Heart right ventricle (tissue), 16 donors: ENCODE data around the gene TAF1C. TPM values are rescaled to one million over a fixed set of nuclear protein-coding genes. Genes with fewer than 3 reads are reported as not detected.

ENCODE experiments used
- ATAC-seq, 8 donors: fragments of 200-7000 bp; cut with Tn5 transposase; one replicate each; pipeline ENCODE4 v1.9.1; 2020; ENCODE audit warnings: mild to moderate bottlenecking in 8 of 8, moderate library complexity in 8 of 8, moderate number of reproducible peaks in 1 of 8
- DNase-seq, 2 donors: peaks; one replicate each; pipeline ENCODE4 v3.0.0-alpha.2; 2020
- H3K27ac ChIP-seq, 10 donors: fragments of 200-600 bp; sonication (generic) in 2 of 10; one replicate each; pipeline versions ENCODE4 v1.5.0 to v1.8.0; 2020 to 2022; ENCODE audit warnings: mild to moderate bottlenecking in 3 of 10
- H3K27me3 ChIP-seq, 7 donors: fragments of 200-600 bp; one replicate each; pipeline ENCODE4 v1.8.0; 2021 to 2022; ENCODE audit warnings: mild to moderate bottlenecking in 2 of 7
- H3K36me3 ChIP-seq, 9 donors: fragments of 200-600 bp; sonication (generic) in 1 of 9; one replicate each; pipeline versions ENCODE4 v1.5.0 to v1.8.0; 2020 to 2022; ENCODE audit warnings: mild to moderate bottlenecking in 2 of 9
- H3K4me1 ChIP-seq, 9 donors: fragments of 200-600 bp; sonication (generic) in 1 of 9; one replicate each; pipeline versions ENCODE4 v1.5.0 to v1.8.0; 2020 to 2022; ENCODE audit warnings: mild to moderate bottlenecking in 4 of 9
- H3K4me3 ChIP-seq, 10 donors: fragments of 200-600 bp; sonication (generic) in 2 of 10; one replicate each; pipeline versions ENCODE4 v1.5.0 to v1.8.0; 2020 to 2022; ENCODE audit warnings: mild to moderate bottlenecking in 7 of 10, moderate library complexity in 2 of 10
- H3K9me3 ChIP-seq, 11 donors: fragments of 200-600 bp in 10 of 11; sonication (generic) in 2 of 11; one replicate each; pipeline versions ENCODE4 v1.5.0 to v1.8.0; 2013 to 2022; ENCODE audit warnings: mild to moderate bottlenecking in 2 of 11, control low read depth in 1 of 11, moderate library complexity in 1 of 11
- CTCF ChIP-seq, 9 donors: fragments of 200-600 bp; sonication (generic) in 2 of 9; IDR thresholded peaks; one replicate each; pipeline versions ENCODE4 v1.5.0 to v1.8.0; 2021 to 2022; ENCODE audit warnings: antibody characterized with exemption in 9 of 9, mild to moderate bottlenecking in 5 of 9, moderate library complexity in 1 of 9
- WGBS, 2 donors: extraction: QIAGEN DNeasy Blood & Tissue Kit; methylation state at CpG; one replicate each; pipeline ENCODE4 v1.1.7; 2013; ENCODE audit warnings: inconsistent platforms in 1 of 2; 5-methylcytosine and 5-hydroxymethylcytosine counted together
- intact Hi-C, 10 donors: fragments of 100-400 bp; cut with DNase I; formaldehyde crosslinking; loops; one replicate each; pipeline versions ENCODE4 v1.11.1 to v1.14.2; 2022
- polyA plus RNA-seq, 2 donors: library from polyadenylated mRNA; stranded (reverse); fragments of 200-250 nt; gene quantifications; one replicate each; pipeline ENCODE4 v1.2.3, GENCODE V29; 2013
- total RNA-seq, 10 donors: library from RNA; stranded (reverse); fragmentation: NEBNext Ultra II Directional in 3 of 10; extraction: Animal tissue kit (Norgen Biotek cat#: 25700) in 3 of 10; gene quantifications; one replicate each; pipeline versions ENCODE4 v1.2.1 to v1.2.4, GENCODE V29; 2021 to 2023
- donor health status: Arrhythmogenic right ventricular cardiomyopathy.
- donor health status: ischemic (EF 13 %, LVEDD 7.1; RV severe dilation, severe dysfunction).
- donor health status: healthy with polysubstance abuse.
- donor health status: DM: no; HTN: yes; CAD: no.
- donor health status: DM: no; HTN: no; CAD: no.
- donor health status: ischemic (EF 25% LVEDD 6.9; RV normal size, moderate dysfunction).
- donor health status: ischemic (EF 25% LVEDD 5.7; RV mildly dilated, moderate dysfunction).
- donor health status: healthy.
- donor health status: DM: yes; HTN: yes; CAD: no.
- donor health status: Ischemic cardiomyopathy.
- donor health status: ischemic (EF 35%, LVEDD 5.7; RV mildly dilated, moderate dysfunction).
- donor health status: nonischemic (EF 11% LVEDD 7.7; RV severe dilation, severe dysfunction).
- donor health status: DM: yes; HTN: yes; CAD: no.
- donor health status: PGD.
- donor health status: ischemic (EF 29% LVEDD 5.4; RV normal size, mild dysfunction).
- donor health status: nonischemic (EF 23%, LVEDD 6.1; RV moderate dilation, normal function).

TAF1C gene
- total and polyA plus RNA-seq, 12 donors: 14.2 to 76.7 (median 21.6) TPM

GRCh38 chr16:84161037-84161436 is 25.8 kb downstream of the TAF1C start:
- peak in 1 of 8 donors; percentile 38 for ATAC-seq

GRCh38 chr16:84159800-84160199 is 27.1 kb downstream of the TAF1C start:
- H3K36me3 ChIP-seq: no peaks in the 10 kb centered on the region
- no peaks in the 10 kb centered on the region for H3K4me1 ChIP-seq
- intact Hi-C loops: no loop called here
- no peak overlapping the region for H3K4me3 ChIP-seq
- no peak overlapping the region for H3K27ac ChIP-seq
- no peak for ATAC-seq
- no peaks in the 10 kb centered on the region for H3K9me3 ChIP-seq
- no peak for DNase-seq
- no peak for TF ChIP-seq CTCF (IDR thresholded peaks at IDR 0.05)
- WGBS, 2 donors: 59 to 69% methylated on average over 1 of the region's 1 CpG
- H3K27me3 ChIP-seq: peaks cover 0 to 40% (median 7%) of the 10 kb centered on the region in 7 donors

More at GRCh38 chr16:84161037-84161436, 25.8 kb downstream of the TAF1C start:
- Histone ChIP-seq H3K9me3 (no peaks in the 10 kb centered on the region), H3K27me3 (peaks cover 0 to 40% (median 7%) of the 10 kb centered on the region in 7 donors), H3K4me1 (no peaks in the 10 kb centered on the region), H3K4me3 (no peak overlapping the region), H3K36me3 (no peaks in the 10 kb centered on the region), H3K27ac (no peak overlapping the region)
- intact Hi-C loops: no loop called here
- no peak for DNase-seq
- TF ChIP-seq CTCF (IDR thresholded peaks at IDR 0.05): no peak
- WGBS, 2 donors: 81 to 87% methylated on average over 10 of the region's 10 CpGs

DNA sequence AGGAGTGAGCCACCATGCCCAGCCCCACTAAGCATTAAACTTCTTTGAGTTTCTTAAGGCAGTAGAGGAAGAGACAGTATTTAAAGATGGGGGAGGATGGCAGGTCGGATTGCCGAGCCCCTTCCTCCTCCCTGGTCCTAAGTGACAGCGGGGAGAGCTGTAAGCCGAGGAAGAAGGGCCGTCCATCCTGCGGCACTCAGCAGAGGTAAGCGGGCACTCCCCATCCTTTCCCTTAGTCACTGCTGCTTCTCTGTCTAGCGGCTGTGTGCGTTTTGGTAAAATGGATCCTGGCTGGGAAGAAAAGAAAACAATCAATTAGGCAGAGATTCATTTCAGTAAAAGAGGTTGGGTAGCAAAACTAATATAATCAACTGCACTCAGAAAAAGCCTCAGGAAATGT is 27.9 kb downstream of the TAF1C start:
- DNase-seq (no peak), ATAC-seq (no peak)
- Histone ChIP-seq H3K4me1 (no peaks in the 10 kb centered on the region), H3K36me3 (no peaks in the 10 kb centered on the region), H3K9me3 (no peaks in the 10 kb centered on the region), H3K4me3 (no peak overlapping the region), H3K27ac (no peak overlapping the region), H3K27me3 (peaks cover 0 to 40% (median 7%) of the 10 kb centered on the region in 7 donors)
- TF ChIP-seq CTCF (IDR thresholded peaks at IDR 0.05): no peak
- WGBS, 2 donors: 31 to 34% methylated on average over 9 of the region's 9 CpGs
- intact Hi-C loops: no loop called here

DNA sequence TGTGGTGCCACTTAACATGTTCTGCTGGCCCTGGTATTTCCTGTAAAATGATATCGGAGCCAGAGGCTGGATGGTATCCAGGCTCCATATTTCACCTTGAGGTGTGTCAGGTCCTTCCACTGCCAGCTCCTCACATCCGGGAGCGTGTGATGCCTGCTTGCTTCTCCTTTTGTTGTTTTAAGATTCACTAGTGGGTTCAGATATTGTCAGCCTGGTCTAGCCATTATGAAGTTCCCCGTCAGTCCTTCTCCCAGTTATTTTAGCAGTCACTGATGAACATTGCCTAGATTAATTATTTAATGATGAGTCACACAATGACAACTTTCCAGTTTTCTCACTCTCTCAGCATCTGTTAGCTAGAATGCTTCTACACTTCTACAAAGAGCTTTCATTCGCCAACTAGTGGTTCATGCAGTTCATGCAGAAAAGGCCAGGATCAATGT is 30.5 kb downstream of the TAF1C start:
- Histone ChIP-seq H3K27me3 (peaks cover 0 to 40% (median 7%) of the 10 kb centered on the region in 7 donors), H3K36me3 (no peaks in the 10 kb centered on the region), H3K9me3 (no peaks in the 10 kb centered on the region), H3K4me1 (no peaks in the 10 kb centered on the region), H3K4me3 (no peak overlapping the region), H3K27ac (no peak overlapping the region)
- DNase-seq (no peak), ATAC-seq (no peak)
- intact Hi-C loops: no loop called here
- WGBS, 2 donors: 64 to 74% methylated on average over 5 of the region's 5 CpGs
- TF ChIP-seq CTCF (IDR thresholded peaks at IDR 0.05): peak in 1 of 9 donors; percentile 20
